GM19025 (cell line): ENCODE results near the gene TMCC1.
"Not testable (repeated sequence)": the region's sequence is repeated elsewhere in the genome, so short reads cannot be mapped to it uniquely, and the experiment has no call there.

Experiments used
- ATAC-seq: cut with Tn5 transposase; IDR thresholded peaks from one replicate; pipeline ENCODE4 v1.9.1; 2021; ENCODE audit warnings: mild to moderate bottlenecking, low read depth, moderate library complexity; ENCODE audit not compliant: unreplicated experiment

Gene TMCC1

DNA sequence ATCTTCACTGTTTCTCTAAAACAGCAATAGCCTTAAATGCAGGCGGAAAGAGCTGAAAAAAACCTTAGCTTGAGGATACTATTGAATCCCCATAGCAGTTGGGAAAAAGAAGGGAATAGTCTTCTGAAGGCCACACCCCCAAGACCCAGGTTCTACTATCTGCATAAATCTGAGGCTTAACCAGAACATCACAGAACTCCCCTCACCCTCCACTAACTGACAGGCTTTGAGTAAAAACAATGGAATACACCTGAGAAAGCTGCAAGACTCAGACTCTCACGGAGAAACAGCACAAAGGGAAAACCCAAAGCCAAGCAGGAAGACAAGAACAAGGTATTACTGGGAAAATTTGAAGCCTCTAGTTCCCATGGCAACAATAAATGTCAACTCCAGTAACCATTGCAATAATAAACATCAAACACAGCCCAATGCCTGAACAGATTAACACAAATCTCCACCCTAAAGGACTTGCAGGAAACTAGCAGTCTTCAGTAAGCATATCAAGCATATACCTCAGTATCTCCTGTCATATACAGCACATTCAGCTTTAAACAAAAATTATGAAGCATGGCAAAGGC lies 56.4 kb downstream of the TMCC1 start:
- no peak for ATAC-seq

DNA sequence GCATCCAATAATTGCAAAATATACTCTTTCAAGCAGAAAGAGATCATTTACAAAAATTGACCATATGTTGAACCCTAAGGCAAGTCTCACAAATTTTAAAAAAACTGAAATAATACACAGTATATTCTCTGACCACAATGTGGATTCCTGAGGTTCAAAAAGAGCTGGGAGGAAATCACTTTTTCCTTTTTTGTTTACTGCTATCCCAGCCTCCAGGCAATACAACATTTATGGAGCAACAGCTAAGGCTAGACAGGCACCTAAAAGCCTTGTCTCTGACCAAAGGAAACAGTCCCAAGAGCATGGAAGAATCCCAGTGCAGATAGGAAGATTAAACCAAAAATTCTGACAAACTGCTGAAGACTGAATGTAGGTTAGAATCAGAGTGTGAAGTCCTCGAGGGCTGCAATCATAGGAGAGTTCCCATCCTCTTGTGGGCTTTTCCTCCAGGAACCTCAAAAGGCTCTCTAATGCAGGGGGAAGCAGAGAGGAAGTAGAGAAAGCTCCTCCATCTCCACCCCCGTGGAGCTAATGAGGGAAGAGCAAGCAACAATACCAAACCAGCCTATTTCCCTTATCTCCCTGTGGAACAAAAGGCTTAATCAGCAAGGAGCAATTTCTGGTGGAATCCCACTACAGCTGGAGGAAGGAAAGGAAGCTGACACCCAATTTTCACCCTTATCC lies 57.0 kb downstream of the TMCC1 start:
- ATAC-seq, result no peak

- no peak for ATAC-seq
Measured at GRCh38 chr3:129835198-129835597, 58.3 kb downstream of the TMCC1 start.

GRCh38 chr3:129834580-129834979 lies 58.9 kb downstream of the TMCC1 start:
- ATAC-seq, result no peak

- ATAC-seq, result not testable (repeated sequence)
Measured at GRCh38 chr3:129831942-129832341, 61.6 kb downstream of the TMCC1 start.

GRCh38 chr3:129831503-129831902 lies 62.0 kb downstream of the TMCC1 start:
- ATAC-seq, result no peak

DNA sequence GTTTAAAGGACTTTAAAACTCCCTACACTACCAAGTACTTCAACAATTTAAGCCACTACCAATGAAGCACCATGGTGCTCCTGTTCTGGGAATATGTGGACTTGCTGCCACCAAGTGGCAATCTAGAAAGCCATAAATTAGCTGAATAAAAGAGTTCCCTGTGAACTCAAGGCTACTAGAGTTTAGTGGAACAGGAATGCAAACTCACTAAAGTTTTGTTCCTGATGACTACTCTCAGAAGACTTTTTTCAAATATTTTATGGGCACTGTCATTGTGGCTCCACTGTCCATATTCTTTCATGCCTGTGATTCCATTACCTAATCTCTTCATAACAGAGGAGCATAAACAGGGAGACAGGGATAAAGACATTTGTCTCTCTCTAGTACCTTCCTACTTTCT lies 63.9 kb downstream of the TMCC1 start:
- ATAC-seq, result no peak

DNA sequence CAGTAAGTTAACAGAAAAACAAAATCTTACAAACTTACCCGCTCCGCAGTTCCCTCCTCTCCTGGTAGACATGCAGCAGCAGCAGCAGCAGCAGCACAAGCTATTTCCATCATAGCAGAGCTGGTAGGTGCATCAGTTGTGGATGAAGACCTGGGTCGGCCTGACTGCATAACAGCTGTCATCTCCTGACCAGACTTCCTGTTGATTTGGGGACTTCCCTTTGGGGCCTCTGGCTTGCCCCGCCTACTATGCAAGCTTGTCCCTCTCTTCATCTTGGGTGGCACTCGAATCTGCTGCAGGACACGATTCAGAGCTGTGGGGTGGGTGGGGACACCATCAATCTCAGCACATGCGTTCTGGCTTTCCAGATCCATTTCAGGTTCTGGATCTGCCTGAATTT lies 65.7 kb downstream of the TMCC1 start:
- ATAC-seq, result peak; percentile 84

- ATAC-seq, result no peak
Measured at GRCh38 chr3:129824926-129825541, 68.5 kb downstream of the TMCC1 start.

- ATAC-seq, result no peak
Measured at GRCh38 chr3:129822679-129823078, 70.8 kb downstream of the TMCC1 start.

DNA sequence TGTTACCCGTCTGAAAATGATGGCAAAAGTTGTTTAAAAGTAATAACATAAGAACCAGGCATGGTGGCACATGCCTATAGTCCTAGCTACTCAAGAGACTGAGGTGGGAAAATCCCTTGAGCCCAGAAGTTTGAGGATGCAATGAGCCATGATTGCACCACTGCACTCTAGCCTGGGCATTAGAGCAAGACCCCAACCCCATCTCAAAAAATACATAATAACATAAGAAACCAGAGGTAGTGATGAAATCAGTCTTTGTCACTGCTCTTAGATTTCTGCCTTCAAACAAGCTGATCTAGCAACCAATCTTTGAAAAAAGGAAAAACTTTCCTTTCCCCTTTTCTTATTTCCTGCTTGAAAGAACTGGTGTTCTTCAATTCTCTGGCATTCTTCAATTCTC lies 71.3 kb downstream of the TMCC1 start:
- ATAC-seq, result no peak

GRCh38 chr3:129820587-129820986 lies 72.9 kb downstream of the TMCC1 start:
- no peak for ATAC-seq

DNA sequence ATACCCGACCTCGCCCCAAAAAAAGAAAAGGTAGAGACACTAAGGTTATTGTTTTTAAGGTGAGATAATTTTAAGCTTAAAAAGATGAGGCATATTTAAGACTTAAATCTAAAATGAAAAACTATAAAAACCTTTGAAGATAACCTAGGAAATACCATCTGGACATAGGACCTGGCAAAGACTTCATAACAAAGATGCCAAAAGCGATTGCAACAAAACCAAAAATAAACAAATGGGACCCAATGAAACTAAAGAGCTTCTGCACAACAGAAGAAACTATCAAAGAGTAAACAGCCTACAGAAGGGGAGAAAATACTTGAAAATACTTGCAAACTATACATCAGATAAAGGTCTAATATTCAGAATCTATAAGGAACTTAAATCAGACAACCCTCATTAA lies 80.9 kb downstream of the TMCC1 start:
- no peak for ATAC-seq

DNA sequence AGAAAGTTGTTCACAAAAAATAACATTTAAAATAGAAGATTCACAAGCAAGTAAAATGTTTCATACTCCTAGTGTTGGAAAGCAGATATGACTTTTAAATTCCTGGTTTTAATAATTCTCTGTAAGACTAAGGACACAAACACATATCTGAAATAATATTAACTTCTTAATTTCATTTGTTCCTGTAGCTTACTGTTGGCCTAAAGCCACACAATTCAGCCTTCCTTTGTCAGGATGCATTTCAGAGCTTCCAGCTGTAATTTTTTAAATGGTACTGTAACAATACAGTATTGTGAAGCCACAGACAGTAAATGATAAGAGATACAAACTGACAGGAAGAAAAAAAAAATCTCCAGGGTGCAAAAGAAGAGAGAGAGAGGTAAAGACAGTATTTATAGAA lies 84.2 kb downstream of the TMCC1 start:
- ATAC-seq, result no peak

GRCh38 chr3:129796146-129796545 lies 97.4 kb downstream of the TMCC1 start:
- ATAC-seq, result no peak

GRCh38 chr3:129795186-129796010 lies 98.1 kb downstream of the TMCC1 start:
- no peak for ATAC-seq

DNA sequence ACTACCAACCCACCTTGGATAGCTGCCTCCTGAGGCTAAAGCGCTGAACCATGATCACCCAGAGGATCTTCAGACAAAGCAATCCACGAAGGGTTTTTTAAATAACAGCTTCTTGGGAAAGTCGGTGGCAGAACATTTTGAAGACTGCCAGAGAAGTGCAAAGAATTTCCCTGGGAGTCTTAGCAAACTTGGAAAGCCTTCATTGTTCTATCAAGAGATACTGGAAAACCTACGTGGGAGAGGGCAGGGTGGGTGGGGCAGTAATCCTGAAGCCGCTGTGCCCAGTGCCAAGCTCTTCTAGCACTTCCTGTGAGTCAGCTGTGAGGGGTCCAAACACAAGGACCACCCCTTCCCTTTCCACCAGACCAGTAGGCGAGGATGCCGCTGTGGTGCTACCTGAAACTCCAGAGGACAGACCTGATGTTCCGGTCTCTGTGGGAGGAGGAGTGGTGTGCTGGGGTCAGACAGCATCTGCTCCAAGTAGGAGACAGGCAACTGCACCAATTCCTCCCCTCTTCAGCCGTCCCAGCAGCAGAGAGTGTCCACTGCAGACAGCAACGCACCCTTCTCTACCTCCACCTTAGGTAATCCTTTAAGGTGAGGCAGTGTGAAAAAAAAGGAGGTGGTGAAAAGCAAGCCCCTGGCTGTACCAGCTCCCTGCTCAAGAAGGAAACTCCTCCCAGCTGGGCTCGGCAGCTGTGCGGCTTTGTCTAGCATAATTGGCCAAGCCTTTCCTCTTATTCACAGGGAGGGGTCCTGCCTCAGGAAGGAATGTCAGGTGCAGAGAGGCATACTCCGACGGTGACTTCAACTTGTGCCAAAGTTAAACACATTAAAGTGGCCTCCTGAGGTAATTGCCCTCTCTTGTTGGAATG lies 99.0 kb downstream of the TMCC1 start:
- ATAC-seq, result no peak

- no peak for ATAC-seq
Measured at GRCh38 chr3:129793942-129794310, 99.6 kb downstream of the TMCC1 start.

- ATAC-seq, result no peak
Measured at GRCh38 chr3:129793319-129793718, 100.2 kb downstream of the TMCC1 start.

DNA sequence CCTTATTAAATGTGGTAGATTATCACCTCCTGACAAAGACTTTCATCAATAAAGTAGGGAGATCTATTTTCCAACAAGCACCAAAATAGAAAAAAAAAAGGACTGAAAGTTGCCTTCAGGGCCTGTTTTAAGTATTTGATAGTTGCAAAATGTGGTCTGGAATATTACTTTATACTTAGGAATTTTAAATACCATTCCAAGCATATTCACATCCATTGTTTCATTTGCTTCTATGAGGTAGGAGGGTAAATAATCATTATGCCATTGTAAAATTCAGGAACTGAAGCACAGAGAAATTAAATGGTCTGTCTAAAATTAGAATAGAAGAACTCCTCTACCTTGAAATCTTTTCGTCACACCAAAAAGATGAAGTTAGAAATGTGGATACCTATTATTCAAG lies 110.0 kb downstream of the TMCC1 start:
- ATAC-seq, result no peak
